C4-2B (cell line): ENCODE results near the gene DNAJC15.
"Not testable (repeated sequence)": the region's sequence is repeated elsewhere in the genome, so short reads cannot be mapped to it uniquely, and the experiment has no call there.

Experiments used
- H3K27ac ChIP-seq: fragments of 450-650 bp; 2 replicates; pipeline ENCODE4 v1.5.1; 2017
- ZFX ChIP-seq: fragments of 450-650 bp; IDR thresholded peaks from 2 replicates; pipeline ENCODE4 v1.6.1; 2017
- TF ChIP-seq, protein P1 (sequence below): fragments of 450-650 bp; conservative IDR thresholded peaks from 2 replicates; pipeline ENCODE4 v1.5.1; 2017; ENCODE audit warnings: mild to moderate bottlenecking

The DNAJC15 gene

DNA sequence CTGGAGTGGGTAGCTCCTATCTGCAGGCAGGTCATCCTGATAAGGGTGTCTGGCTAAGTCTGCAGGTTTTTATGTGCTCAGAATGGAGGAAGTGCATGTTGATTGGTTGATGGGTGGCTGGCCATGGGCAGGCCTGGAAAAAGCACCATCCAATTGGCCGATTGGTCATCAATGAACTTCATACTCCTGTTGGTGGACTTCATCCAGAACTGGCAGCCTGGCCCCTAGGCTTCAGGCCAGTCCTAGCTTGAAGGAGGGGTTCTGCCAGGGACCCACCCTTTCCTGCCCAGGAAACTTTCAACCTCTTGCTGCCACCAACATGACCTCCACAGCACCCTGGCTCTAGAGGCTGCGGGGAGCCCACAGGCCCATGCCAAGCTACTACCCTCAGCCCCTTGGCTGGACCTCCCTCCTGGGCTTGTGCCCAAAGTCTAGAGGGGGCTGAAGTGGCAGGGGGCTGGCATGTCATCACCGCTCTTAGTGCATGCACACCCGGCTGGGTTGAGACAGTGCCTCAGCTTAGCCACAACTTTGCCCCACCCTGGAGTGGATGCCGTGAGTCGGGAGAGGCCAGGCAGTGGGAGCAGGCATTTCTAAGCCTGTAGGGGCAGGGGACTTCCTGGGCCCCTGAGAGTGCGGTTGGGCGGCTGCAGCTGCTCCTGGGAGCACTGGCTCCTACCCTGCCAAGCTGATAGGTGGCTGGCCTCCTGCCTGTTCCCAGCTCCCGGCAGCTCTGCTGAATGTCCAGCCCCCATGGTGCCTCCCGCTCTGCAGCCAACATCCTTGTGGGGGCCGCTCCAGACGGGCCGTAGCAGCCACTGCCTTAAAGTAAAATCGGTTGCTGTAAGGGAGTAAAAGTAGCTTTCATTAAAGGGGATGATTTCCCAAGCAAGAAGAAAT is 13.2 kb downstream of the DNAJC15 start:
- H3K27ac ChIP-seq, result no peak overlapping the region

DNA sequence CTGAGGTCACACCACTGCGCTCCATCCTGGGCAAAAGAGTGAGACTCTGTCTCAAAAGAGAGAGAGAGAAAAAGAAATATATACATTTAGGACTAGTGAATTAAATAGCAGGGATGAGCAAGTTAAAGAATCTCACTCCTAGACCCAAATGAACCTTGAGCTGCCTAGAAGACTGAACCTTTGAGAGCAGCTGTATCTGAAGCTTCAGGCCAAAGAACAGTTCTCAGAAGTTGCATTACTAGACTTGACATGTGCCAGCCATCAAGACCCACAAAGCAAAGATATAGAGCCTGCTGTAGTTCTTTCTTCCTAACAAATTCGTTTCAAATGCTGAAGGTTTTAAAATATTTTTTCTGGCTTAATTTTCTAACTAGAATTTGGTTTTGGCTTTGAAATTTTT is 16.6 kb downstream of the DNAJC15 start:
- TF ChIP-seq, protein P1, sequence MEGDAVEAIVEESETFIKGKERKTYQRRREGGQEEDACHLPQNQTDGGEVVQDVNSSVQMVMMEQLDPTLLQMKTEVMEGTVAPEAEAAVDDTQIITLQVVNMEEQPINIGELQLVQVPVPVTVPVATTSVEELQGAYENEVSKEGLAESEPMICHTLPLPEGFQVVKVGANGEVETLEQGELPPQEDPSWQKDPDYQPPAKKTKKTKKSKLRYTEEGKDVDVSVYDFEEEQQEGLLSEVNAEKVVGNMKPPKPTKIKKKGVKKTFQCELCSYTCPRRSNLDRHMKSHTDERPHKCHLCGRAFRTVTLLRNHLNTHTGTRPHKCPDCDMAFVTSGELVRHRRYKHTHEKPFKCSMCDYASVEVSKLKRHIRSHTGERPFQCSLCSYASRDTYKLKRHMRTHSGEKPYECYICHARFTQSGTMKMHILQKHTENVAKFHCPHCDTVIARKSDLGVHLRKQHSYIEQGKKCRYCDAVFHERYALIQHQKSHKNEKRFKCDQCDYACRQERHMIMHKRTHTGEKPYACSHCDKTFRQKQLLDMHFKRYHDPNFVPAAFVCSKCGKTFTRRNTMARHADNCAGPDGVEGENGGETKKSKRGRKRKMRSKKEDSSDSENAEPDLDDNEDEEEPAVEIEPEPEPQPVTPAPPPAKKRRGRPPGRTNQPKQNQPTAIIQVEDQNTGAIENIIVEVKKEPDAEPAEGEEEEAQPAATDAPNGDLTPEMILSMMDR, result no peak
- TF ChIP-seq ZFX, result no peak

More for the DNA sequence above, 13.2 kb downstream of the DNAJC15 start:
- TF ChIP-seq ZFX, result no peak
- TF ChIP-seq, protein P1, result no peak

GRCh38 chr13:43040581-43041368 is 17.4 kb downstream of the DNAJC15 start:
- H3K27ac ChIP-seq, result not testable (repeated sequence)

More for the DNA sequence above, 16.6 kb downstream of the DNAJC15 start:
- H3K27ac ChIP-seq, result no peak overlapping the region

- TF ChIP-seq, protein P1, result no peak
- H3K27ac ChIP-seq, result no peak overlapping the region
Measured at GRCh38 chr13:43041369-43041921, 18.1 kb downstream of the DNAJC15 start.

DNA sequence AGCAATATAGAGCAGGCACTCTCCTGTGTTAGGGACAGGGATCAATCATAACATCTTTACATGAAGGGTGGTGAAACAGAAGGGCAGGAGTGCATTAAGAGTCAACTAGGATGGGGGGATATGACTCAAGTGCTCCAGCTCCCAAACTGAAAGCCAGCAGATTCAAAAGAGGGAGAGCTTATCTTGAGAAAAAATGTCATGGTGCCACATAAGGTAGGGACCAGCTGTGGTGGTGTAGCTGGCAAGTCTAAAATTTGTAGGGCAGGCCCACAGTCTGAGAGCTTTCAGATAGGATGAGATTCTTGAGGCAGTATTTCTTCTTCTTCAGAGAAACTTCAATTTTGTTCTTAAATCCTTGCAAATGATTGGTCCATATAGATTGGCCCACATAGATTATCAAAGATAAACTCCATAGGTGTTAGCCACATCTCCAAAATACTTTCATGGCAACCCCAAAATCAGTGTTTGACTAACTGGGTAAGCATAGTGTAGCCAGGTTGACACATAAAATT is 19.1 kb downstream of the DNAJC15 start:
- no peak for TF ChIP-seq ZFX
- TF ChIP-seq, protein P1, result no peak
- no peak overlapping the region for H3K27ac ChIP-seq

DNA sequence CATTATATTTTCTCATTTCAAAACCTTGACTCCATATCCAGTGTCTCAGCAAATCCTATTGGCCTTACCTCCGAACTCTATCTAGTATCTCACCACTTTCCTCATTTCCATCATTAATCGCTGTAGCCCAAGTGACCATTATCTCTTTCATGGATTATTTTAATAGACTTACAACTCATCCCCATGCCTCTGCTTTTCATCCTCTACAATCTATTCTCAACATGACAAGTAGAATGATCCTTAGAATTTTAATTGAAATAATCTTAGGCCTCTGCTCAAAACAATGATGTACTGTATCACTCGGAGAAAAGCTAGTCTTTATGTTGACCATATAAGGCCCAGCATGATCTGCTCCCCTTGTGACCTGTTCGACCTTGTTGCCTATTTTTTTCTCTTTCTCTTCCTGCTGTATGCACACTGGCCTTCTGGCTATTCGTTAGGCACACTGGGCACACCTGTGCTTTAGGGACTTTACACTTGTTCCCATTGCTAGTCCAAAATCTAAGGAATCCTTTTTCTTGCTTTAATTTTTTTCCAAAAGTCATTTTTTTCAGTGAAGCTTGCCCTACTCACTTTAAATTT is 21.4 kb downstream of the DNAJC15 start:
- TF ChIP-seq, protein P1, result no peak
- TF ChIP-seq ZFX, result no peak
- H3K27ac ChIP-seq, result no peak overlapping the region

DNA sequence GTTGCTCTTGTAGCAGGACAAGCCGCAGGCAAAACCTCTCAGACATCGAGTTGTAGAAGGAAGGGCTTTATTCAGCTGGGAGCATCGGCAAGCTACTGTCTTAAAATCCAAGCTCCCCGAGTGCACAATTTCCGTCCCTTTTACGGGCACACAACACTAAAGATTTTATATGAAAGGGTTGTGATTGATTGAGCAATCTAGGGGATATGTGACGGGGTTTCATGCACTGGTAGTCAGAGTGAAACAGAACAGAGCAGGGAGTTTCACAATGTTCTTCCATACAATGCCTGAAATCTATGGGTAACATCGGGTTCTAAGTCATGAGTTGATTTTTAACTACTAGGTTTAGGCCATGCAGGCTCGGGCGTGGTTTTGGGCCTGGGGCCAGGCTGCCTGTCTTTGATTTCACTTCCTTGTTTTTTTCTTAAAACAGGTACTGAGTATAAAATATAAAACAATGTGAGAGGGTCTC is 22.0 kb downstream of the DNAJC15 start:
- H3K27ac ChIP-seq, result not testable (repeated sequence)
